GM23248 (cell line): ENCODE data around the gene E2F8. TPM values are rescaled to one million over a fixed set of nuclear protein-coding genes. Genes with fewer than 3 reads are reported as not detected.

Source experiments
- DNase-seq: peaks from one replicate; pipeline ENCODE4 v3.0.0-alpha.2; 2015
- H2AFZ ChIP-seq: fragments of 200-600 bp; sonication (generic); 2 replicates; pipeline ENCODE4 v1.6.1; 2016; ENCODE audit warnings: antibody characterized with exemption
- H3F3A ChIP-seq: fragments of 200-600 bp; sonication (generic); 2 replicates; pipeline ENCODE4 v1.6.1; 2016; ENCODE audit warnings: mild to moderate bottlenecking, antibody characterized with exemption, mixed run types; ENCODE audit not compliant: insufficient read depth
- H3K27ac ChIP-seq: fragments of 200-600 bp; sonication (generic); 2 replicates; pipeline ENCODE4 v1.5.1; 2016; ENCODE audit warnings: mild to moderate bottlenecking
- H3K27me3 ChIP-seq: fragments of 200-600 bp; sonication (generic); replicated peaks from 2 replicates; pipeline ENCODE4 v1.6.1; 2016; ENCODE audit warnings: mild to moderate bottlenecking; ENCODE audit not compliant: insufficient read depth
- H3K36me3 ChIP-seq: fragments of 200-600 bp; sonication (generic); 2 replicates; pipeline ENCODE4 v1.6.1; 2016; ENCODE audit warnings: low read depth, mild to moderate bottlenecking
- H3K4me1 ChIP-seq: fragments of 200-600 bp; sonication (generic); 2 replicates; pipeline ENCODE4 v1.6.1; 2016; ENCODE audit warnings: mild to moderate bottlenecking; ENCODE audit not compliant: insufficient read depth
- H3K4me2 ChIP-seq: fragments of 200-600 bp; sonication (generic); one replicate; pipeline ENCODE4 v1.6.1; 2016; ENCODE audit warnings: mild to moderate bottlenecking; ENCODE audit not compliant: unreplicated experiment
- H3K4me3 ChIP-seq: fragments of 200-600 bp; sonication (generic); 2 replicates; pipeline ENCODE4 v1.5.1; 2016; ENCODE audit warnings: mild to moderate bottlenecking
- H3K79me2 ChIP-seq: fragments of 200-600 bp; sonication (generic); 2 replicates; pipeline ENCODE4 v1.6.1; 2016; ENCODE audit warnings: mild to moderate bottlenecking; ENCODE audit not compliant: insufficient read depth
- H3K9ac ChIP-seq: fragments of 200-600 bp; sonication (generic); 2 replicates; pipeline ENCODE4 v1.6.1; 2016; ENCODE audit warnings: mild to moderate bottlenecking
- H3K9me2 ChIP-seq: fragments of 200-600 bp; sonication (generic); 2 replicates; pipeline ENCODE4 v1.6.1; 2016; ENCODE audit warnings: mixed run types, mild to moderate bottlenecking, moderate library complexity; ENCODE audit not compliant: insufficient read depth
- H3K9me3 ChIP-seq: fragments of 200-600 bp; sonication (generic); one replicate; pipeline ENCODE4 v1.6.1; 2017; ENCODE audit warnings: low read depth
- H4K20me1 ChIP-seq: fragments of 200-600 bp; sonication (generic); 2 replicates; pipeline ENCODE4 v1.6.0; 2016; ENCODE audit not compliant: insufficient read depth
- EZH2 ChIP-seq: fragments of 200-600 bp; sonication (generic); IDR thresholded peaks from 2 replicates; pipeline ENCODE4 v1.6.1; 2018; ENCODE audit warnings: antibody characterized with exemption, mild to moderate bottlenecking; ENCODE audit not compliant: insufficient read depth, poor library complexity, severe bottlenecking
- EZH2phosphoT487 ChIP-seq: fragments of 200-600 bp; sonication (generic); IDR thresholded peaks from 2 replicates; pipeline ENCODE4 v1.6.1; 2018; ENCODE audit warnings: antibody characterized with exemption, moderate library complexity, mild to moderate bottlenecking, low read depth; ENCODE audit not compliant: insufficient read depth
- WGBS, 2 experiments: methylation state at CpG; one replicate each; pipeline ENCODE4 v1.1.6; 2015 to 2017; ENCODE audit warnings: low lambda C conversion rate in 2 of 2, low coverage in 1 of 2; ENCODE audit errors: missing lambda C conversion rate in 2 of 2; 5-methylcytosine and 5-hydroxymethylcytosine counted together
- in situ Hi-C: fragments of 300-500 bp; cut with MboI; formaldehyde crosslinking; loops from 2 replicates; pipeline ENCODE4 v1.15.0; 2020
- polyA plus RNA-seq: library from polyadenylated mRNA; unstranded; fragments of >200 nt; fragmentation: Nextera tagmentation; extraction: Ambion mirVana; gene quantifications from 2 replicates; pipeline ENCODE4 v1.2.1, GENCODE V29; 2016
- total RNA-seq: library from RNA; depleted of rRNA; stranded (reverse); fragments of >200 nt; shearing (Covaris generic); gene quantifications from 2 replicates; pipeline ENCODE4 v1.2.3, GENCODE V29; 2014; rRNA removed

E2F8 gene, protein sequence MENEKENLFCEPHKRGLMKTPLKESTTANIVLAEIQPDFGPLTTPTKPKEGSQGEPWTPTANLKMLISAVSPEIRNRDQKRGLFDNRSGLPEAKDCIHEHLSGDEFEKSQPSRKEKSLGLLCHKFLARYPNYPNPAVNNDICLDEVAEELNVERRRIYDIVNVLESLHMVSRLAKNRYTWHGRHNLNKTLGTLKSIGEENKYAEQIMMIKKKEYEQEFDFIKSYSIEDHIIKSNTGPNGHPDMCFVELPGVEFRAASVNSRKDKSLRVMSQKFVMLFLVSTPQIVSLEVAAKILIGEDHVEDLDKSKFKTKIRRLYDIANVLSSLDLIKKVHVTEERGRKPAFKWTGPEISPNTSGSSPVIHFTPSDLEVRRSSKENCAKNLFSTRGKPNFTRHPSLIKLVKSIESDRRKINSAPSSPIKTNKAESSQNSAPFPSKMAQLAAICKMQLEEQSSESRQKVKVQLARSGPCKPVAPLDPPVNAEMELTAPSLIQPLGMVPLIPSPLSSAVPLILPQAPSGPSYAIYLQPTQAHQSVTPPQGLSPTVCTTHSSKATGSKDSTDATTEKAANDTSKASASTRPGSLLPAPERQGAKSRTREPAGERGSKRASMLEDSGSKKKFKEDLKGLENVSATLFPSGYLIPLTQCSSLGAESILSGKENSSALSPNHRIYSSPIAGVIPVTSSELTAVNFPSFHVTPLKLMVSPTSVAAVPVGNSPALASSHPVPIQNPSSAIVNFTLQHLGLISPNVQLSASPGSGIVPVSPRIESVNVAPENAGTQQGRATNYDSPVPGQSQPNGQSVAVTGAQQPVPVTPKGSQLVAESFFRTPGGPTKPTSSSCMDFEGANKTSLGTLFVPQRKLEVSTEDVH
- total RNA-seq (0.13 and 0.76 TPM in 2 replicates), polyA plus RNA-seq (1.1 and 1.4 TPM in 2 replicates)

DNA sequence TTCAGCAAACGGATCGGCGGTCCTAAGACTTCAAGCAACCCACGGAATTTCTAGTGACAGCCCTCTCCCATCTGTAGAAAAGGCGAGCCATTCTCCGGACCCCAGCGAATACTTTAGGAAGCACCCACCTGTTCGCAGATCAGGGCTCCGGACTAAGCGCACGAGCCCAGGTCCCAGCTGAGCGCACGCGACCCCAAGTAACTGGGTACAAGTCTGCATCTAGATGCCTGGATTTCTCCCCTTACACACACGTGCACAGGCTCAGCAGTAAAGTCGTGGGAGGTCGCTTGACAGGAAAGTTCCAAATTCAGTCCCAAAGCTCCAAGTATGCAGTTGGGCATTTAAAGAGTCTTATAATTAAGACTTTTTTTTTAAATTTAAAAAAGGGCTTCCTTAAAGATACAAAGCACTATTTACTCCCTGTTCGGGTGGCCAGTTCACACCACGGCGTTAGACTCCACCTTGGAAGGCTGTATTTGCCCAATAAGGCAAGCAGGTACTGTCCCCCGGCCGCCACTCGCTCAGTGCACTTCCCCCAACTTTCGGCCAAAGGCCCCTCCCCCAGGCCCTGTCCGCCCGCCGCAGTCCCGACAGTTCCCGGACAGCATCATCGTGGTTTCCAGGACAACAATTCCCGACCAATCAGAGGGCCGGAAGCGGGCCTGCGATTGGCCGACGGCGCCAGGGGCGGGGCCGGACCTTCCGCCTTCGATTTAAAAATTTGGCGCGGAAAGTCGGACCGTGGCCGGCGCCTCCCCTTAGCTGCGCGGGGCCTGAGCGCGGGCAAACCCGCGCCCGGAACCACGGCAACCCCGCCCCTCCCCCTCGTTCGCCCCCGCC is at the start of gene E2F8:
E2F8 (minus strand) TSS at position 526 of the 840 bp plus-strand sequence. CDS start 824 bp downstream, outside the sequence.
- 1 to 2% methylated on average over 43 to 57 of the region's 59 CpGs for WGBS, 2 experiments
- no peak for TF ChIP-seq EZH2phosphoT487
- no peak for TF ChIP-seq EZH2
- H3K9ac ChIP-seq: peak within 1 kb of the TSS; percentile 53
- peak within 1 kb of the TSS; percentile 82 for H3K4me3 ChIP-seq
- peak within 1 kb of the TSS; percentile 99 for H3K4me2 ChIP-seq
- no peaks in the 10 kb centered on the region for H3K9me2 ChIP-seq
- H2AFZ ChIP-seq: peak within 1 kb of the TSS; percentile 91
- H3K4me1 ChIP-seq: 0 out of 2 replicates have a peak, but pooled peaks cover 9% of the 10 kb centered on the region
- no peaks in the 10 kb centered on the region for H4K20me1 ChIP-seq
- H3K27me3 ChIP-seq: peaks cover 27% of the 10 kb centered on the region
- H3K27ac ChIP-seq: no peak within 1 kb of the TSS
- in situ Hi-C loops: no loop called here
- H3F3A ChIP-seq: no peaks in the 10 kb centered on the region; the same call in 1 of the 2 replicates
- H3K9me3 ChIP-seq: no peaks in the 10 kb centered on the region
- peak; percentile 98 for DNase-seq
- H3K79me2 ChIP-seq: no peaks in the 10 kb centered on the region
- no peaks in the 10 kb centered on the region for H3K36me3 ChIP-seq

DNA sequence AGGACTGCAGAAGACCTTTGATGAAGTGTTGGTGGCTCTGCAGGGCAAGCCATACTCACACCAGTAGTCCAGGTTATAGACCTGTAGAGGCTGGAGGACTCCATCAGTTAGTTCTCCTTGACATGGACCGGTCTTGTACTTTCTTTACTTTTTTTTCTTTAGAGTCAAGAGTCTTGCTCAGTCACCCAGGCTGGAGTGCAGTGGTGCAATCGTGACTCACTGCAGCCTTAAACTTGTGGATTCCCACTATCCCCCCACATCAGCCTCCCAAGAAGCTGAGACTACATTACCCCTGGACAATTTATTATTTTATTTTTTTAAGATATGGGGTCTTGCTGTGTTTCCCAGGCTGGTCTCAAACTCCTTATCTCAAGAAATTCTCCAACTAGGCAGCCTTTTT is 49.6 kb upstream of the E2F8 start:
- peak; percentile 62 for DNase-seq
- in situ Hi-C loops: no loop called here

DNA sequence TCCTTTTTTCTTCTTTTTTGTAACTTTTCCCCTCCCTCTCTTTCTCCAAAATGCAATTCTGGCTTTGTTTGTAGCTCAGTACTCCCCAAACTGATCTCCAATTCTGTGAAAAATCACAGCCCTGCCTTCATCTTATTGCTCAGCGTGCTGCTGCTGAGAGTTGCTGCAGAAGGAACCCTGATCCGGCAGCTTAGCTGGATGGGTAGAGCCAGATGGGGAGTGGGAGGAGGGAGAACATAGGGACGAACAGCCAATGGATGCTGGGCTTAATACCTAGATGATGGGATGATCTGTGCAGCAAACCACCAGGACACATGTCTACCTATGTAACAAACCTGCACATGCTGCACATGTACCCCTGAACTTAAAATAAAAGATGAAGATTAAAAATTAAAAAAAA is 47.5 kb upstream of the E2F8 start:
- no peaks in the 10 kb centered on the region for H4K20me1 ChIP-seq
- H3K27me3 ChIP-seq: no peaks in the 10 kb centered on the region; the same call in none of the 2 replicates
- H3F3A ChIP-seq: no peaks in the 10 kb centered on the region
- no peak overlapping the region for H3K4me3 ChIP-seq
- no peaks in the 10 kb centered on the region for H3K79me2 ChIP-seq
- H3K36me3 ChIP-seq: no peaks in the 10 kb centered on the region
- H3K9me2 ChIP-seq: no peaks in the 10 kb centered on the region
- no peak overlapping the region for H3K27ac ChIP-seq
- H3K9ac ChIP-seq: no peak overlapping the region
- no peak overlapping the region for H3K4me2 ChIP-seq
- H3K4me1 ChIP-seq: no peaks in the 10 kb centered on the region
- in situ Hi-C loops: no loop called here
- no peak overlapping the region for H2AFZ ChIP-seq
- DNase-seq: no peak
- no peaks in the 10 kb centered on the region for H3K9me3 ChIP-seq
- no peak for TF ChIP-seq EZH2phosphoT487
- WGBS, 2 experiments: 47 to 49% methylated on average over 3 of the region's 3 CpGs

More for the DNA sequence above, 49.6 kb upstream of the E2F8 start:
- H4K20me1 ChIP-seq: no peaks in the 10 kb centered on the region
- no peak overlapping the region for H2AFZ ChIP-seq
- H3K4me2 ChIP-seq: no peak overlapping the region
- H3K4me3 ChIP-seq: no peak overlapping the region
- H3K9me3 ChIP-seq: no peaks in the 10 kb centered on the region
- no peaks in the 10 kb centered on the region for H3K36me3 ChIP-seq
- H3K27ac ChIP-seq: no peak overlapping the region
- H3F3A ChIP-seq: no peaks in the 10 kb centered on the region
- TF ChIP-seq EZH2phosphoT487 (no peak), EZH2 (no peak)
- no peak overlapping the region for H3K9ac ChIP-seq
- no peaks in the 10 kb centered on the region for H3K9me2 ChIP-seq
- no peaks in the 10 kb centered on the region for H3K79me2 ChIP-seq
- 55% methylated on average over 2 of the region's 2 CpGs for WGBS, 2 experiments
- peaks cover 5% of the 10 kb centered on the region; the same call in 1 of the 2 replicates for H3K27me3 ChIP-seq
- H3K4me1 ChIP-seq: no peaks in the 10 kb centered on the region

DNA sequence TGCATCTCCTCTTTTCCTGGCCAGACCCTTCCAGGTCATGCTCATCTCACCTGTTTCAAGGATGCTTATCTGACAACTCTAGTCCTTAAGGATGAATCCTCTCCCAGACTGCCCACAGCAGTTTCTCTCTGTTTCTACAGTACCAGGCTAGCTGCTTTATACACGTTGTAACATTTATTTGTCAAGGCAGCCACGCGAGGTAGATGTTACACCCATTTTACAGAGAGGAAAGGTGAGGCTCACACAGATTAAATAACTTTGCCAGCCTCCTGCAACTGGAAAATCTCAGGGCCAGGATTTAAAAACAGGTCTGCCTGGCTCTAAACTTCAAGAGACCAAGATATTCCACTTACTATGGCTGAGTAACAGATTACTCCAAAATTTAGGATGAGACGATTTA is 45.7 kb upstream of the E2F8 start:
- H4K20me1 ChIP-seq: no peaks in the 10 kb centered on the region
- WGBS, 2 experiments: 46 to 54% methylated on average over 4 of the region's 4 CpGs
- in situ Hi-C loops: no loop called here
- H3F3A ChIP-seq: no peaks in the 10 kb centered on the region
- H3K9ac ChIP-seq: no peak overlapping the region
- H3K4me1 ChIP-seq: no peaks in the 10 kb centered on the region
- TF ChIP-seq EZH2phosphoT487: no peak
- no peak for TF ChIP-seq EZH2
- H2AFZ ChIP-seq: no peak overlapping the region
- H3K4me2 ChIP-seq: no peak overlapping the region
- H3K4me3 ChIP-seq: no peak overlapping the region
- no peaks in the 10 kb centered on the region for H3K9me2 ChIP-seq
- H3K27ac ChIP-seq: no peak overlapping the region
- no peak for DNase-seq
- H3K9me3 ChIP-seq: no peaks in the 10 kb centered on the region
- no peaks in the 10 kb centered on the region for H3K79me2 ChIP-seq
- no peaks in the 10 kb centered on the region; the same call in 1 of the 2 replicates for H3K27me3 ChIP-seq
- no peaks in the 10 kb centered on the region for H3K36me3 ChIP-seq
